SK-N-MC (cell line): ENCODE measurements around the gene ZFP92.

Source experiments
- EZH2 ChIP-seq: fragments of 200-600 bp; sonication (generic); IDR thresholded peaks from one replicate; pipeline ENCODE4 v1.6.1; 2017; ENCODE audit warnings: antibody characterized with exemption
- POLR2AphosphoS5 ChIP-seq: IDR thresholded peaks from 2 replicates; pipeline ENCODE4 v1.6.1; 2012; ENCODE audit warnings: mild to moderate bottlenecking, low read depth, low read length, borderline replicate concordance

- TF ChIP-seq EZH2 (no peak), POLR2AphosphoS5 (no peak)
Observed at GRCh38 chrX:153400146-153401132, 10.8 kb upstream of the ZFP92 start.
